PC-9 (cell line): ENCODE data around the gene ESAM. TPM values are rescaled to one million over a fixed set of nuclear protein-coding genes. Genes with fewer than 3 reads are reported as not detected.
A peak's percentile ranks its signal among the peaks of the same experiment; 100 is the strongest.

ENCODE experiments used
- BruUV-seq: library from RNA; stranded (reverse); fragments of 400-500 nt; replicated peaks from 2 replicates; lab custom pipeline; 2021; lab: Mats Ljungman, UMichigan
- CTCF ChIA-PET: fragments of 300-600 bp; sonication (Branson Sonifier 250); formaldehyde crosslinking; loops from one replicate; lab custom pipeline; 2022; ENCODE audit warnings: antibody characterized with exemption; lab: Charles Lee
- POLR2A ChIA-PET: fragments of 300-600 bp; sonication (Branson Sonifier 250); formaldehyde crosslinking; loops from one replicate; lab custom pipeline; 2022; ENCODE audit warnings: antibody characterized with exemption; ENCODE audit not compliant: unreplicated experiment; lab: Charles Lee
- DNase-seq, 2 experiments: peaks; one replicate each; pipeline versions ENCODE4 v3.0.0 to v3.0.0-alpha.2; 2015 to 2022; ENCODE audit warnings: mixed read lengths in 1 of 2
- H2AFZ ChIP-seq: fragments of 200-600 bp; sonication (generic); 2 replicates; pipeline ENCODE4 v1.8.1; 2017; ENCODE audit warnings: antibody characterized with exemption
- H3F3A ChIP-seq: fragments of 200-600 bp; sonication (generic); 2 replicates; pipeline ENCODE4 v1.8.1; 2017; ENCODE audit warnings: antibody characterized with exemption, mild to moderate bottlenecking, low read depth; ENCODE audit not compliant: insufficient read depth
- H3K27ac ChIP-seq: fragments of 200-600 bp; sonication (generic); 2 replicates; pipeline ENCODE4 v1.6.1; 2016; ENCODE audit warnings: mixed run types
- H3K27me3 ChIP-seq: fragments of 200-600 bp; sonication (generic); 2 replicates; pipeline ENCODE4 v1.6.1; 2016; ENCODE audit warnings: low read depth, mixed run types; ENCODE audit not compliant: insufficient read depth
- H3K36me3 ChIP-seq: fragments of 200-600 bp; sonication (generic); 2 replicates; pipeline ENCODE4 v1.6.1; 2016; ENCODE audit warnings: low read depth, mixed run types
- H3K4me1 ChIP-seq: fragments of 200-600 bp; sonication (generic); replicated peaks from 2 replicates; pipeline ENCODE4 v1.6.1; 2016; ENCODE audit warnings: mixed run types; ENCODE audit not compliant: insufficient read depth
- H3K4me2 ChIP-seq: fragments of 200-600 bp; sonication (generic); 2 replicates; pipeline ENCODE4 v1.6.1; 2017; ENCODE audit warnings: mixed run types
- H3K4me3 ChIP-seq: fragments of 200-600 bp; sonication (generic); 2 replicates; pipeline ENCODE4 v1.6.1; 2016; ENCODE audit warnings: mixed run types
- H3K79me2 ChIP-seq: fragments of 200-600 bp; sonication (generic); 2 replicates; pipeline ENCODE4 v1.6.1; 2017; ENCODE audit warnings: low read depth, mixed run types
- H3K9me2 ChIP-seq: fragments of 200-600 bp; sonication (generic); 2 replicates; pipeline ENCODE4 v1.8.1; 2017; ENCODE audit warnings: mild to moderate bottlenecking; ENCODE audit not compliant: insufficient read depth
- H3K9me3 ChIP-seq: fragments of 200-600 bp; sonication (generic); 2 replicates; pipeline ENCODE4 v1.8.1; 2016; ENCODE audit warnings: low read depth; ENCODE audit not compliant: insufficient read depth
- H4K20me1 ChIP-seq: fragments of 200-600 bp; sonication (generic); 2 replicates; pipeline ENCODE4 v1.8.1; 2017; ENCODE audit not compliant: insufficient read depth
- EZH2 ChIP-seq: fragments of 200-600 bp; sonication (generic); IDR thresholded peaks from 2 replicates; pipeline ENCODE4 v1.8.0; 2017; ENCODE audit warnings: antibody characterized with exemption, low read depth
- intact Hi-C: fragments of 100-400 bp; cut with micrococcal nuclease; formaldehyde crosslinking; loops from one replicate; pipeline ENCODE4 v1.10.0; 2022; ENCODE audit not compliant: unreplicated experiment
- total RNA-seq: library from RNA; stranded (reverse); gene quantifications from 2 replicates; pipeline ENCODE4 v1.2.3, GENCODE V29; 2021
- TF ChIP-seq, protein P1 (sequence below): fragments of 200-600 bp; sonication (generic); conservative IDR thresholded peaks from 2 replicates; pipeline ENCODE4 v1.6.1; 2017; ENCODE audit warnings: mixed run types, antibody characterized with exemption, mild to moderate bottlenecking, moderate library complexity

Gene ESAM
- total RNA-seq, 1 experiment from 2014 or later: 13.5 TPM

DNA sequence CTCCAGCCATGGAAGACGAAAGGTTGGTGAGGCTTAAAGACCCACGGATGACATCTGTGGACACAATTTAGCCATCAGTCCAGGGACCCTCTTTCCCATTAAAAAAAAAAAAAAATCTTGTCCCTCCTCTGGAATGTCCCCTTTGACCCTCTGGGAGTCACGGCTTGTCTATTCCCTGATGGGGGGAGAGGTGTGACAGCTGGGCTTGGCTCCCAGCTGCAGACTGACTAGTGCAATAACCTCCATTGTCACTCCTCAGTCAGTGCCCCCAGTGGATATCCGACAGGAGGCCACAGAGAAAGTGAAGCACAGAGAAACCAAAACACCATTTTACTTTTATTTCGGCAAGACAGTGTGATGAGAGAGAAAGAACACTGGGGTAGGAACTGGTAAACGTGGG lies 7.4 kb downstream of the ESAM start:
- POLR2A ChIA-PET: no interaction called here
- TF ChIP-seq, protein P1, sequence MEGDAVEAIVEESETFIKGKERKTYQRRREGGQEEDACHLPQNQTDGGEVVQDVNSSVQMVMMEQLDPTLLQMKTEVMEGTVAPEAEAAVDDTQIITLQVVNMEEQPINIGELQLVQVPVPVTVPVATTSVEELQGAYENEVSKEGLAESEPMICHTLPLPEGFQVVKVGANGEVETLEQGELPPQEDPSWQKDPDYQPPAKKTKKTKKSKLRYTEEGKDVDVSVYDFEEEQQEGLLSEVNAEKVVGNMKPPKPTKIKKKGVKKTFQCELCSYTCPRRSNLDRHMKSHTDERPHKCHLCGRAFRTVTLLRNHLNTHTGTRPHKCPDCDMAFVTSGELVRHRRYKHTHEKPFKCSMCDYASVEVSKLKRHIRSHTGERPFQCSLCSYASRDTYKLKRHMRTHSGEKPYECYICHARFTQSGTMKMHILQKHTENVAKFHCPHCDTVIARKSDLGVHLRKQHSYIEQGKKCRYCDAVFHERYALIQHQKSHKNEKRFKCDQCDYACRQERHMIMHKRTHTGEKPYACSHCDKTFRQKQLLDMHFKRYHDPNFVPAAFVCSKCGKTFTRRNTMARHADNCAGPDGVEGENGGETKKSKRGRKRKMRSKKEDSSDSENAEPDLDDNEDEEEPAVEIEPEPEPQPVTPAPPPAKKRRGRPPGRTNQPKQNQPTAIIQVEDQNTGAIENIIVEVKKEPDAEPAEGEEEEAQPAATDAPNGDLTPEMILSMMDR: no peak
- no peak for TF ChIP-seq EZH2
- H3K4me1 ChIP-seq: peaks cover 33% of the 10 kb centered on the region
- no peaks in the 10 kb centered on the region for H3K9me2 ChIP-seq
- H4K20me1 ChIP-seq: no peaks in the 10 kb centered on the region
- CTCF ChIA-PET: no interaction called here
- DNase-seq: no peak
- H3F3A ChIP-seq: peaks cover 13% of the 10 kb centered on the region
- H3K27me3 ChIP-seq: no peaks in the 10 kb centered on the region
- no peak overlapping the region for H3K4me3 ChIP-seq
- BruUV-seq: no TSS peak
- peaks cover 23% of the 10 kb centered on the region; the same call in 1 of the 2 replicates for H3K79me2 ChIP-seq
- intact Hi-C loops: no loop called here
- H3K36me3 ChIP-seq: no peaks in the 10 kb centered on the region
- no peak overlapping the region for H3K4me2 ChIP-seq
- no peaks in the 10 kb centered on the region for H3K9me3 ChIP-seq
- no peak overlapping the region for H2AFZ ChIP-seq
- no peak overlapping the region for H3K27ac ChIP-seq

GRCh38 chr11:124754309-124754708 lies 7.8 kb downstream of the ESAM start:
- no peak for DNase-seq
- Histone ChIP-seq H3K27ac (no peak overlapping the region), H3K79me2 (peaks cover 23% of the 10 kb centered on the region; the same call in 1 of the 2 replicates), H3K9me2 (no peaks in the 10 kb centered on the region), H3K27me3 (no peaks in the 10 kb centered on the region), H3K9me3 (no peaks in the 10 kb centered on the region), H2AFZ (no peak overlapping the region), H4K20me1 (no peaks in the 10 kb centered on the region), H3K36me3 (no peaks in the 10 kb centered on the region), H3K4me1 (peaks cover 37% of the 10 kb centered on the region), H3F3A (peaks cover 17% of the 10 kb centered on the region), H3K4me3 (no peak overlapping the region), H3K4me2 (no peak overlapping the region)
- ChIA-PET POLR2A (no interaction called here), CTCF (no interaction called here)
- intact Hi-C loops: no loop called here
- no TSS peak for BruUV-seq
- TF ChIP-seq EZH2: no peak
- TF ChIP-seq, protein P1: no peak

GRCh38 chr11:124753624-124754023 lies 8.5 kb downstream of the ESAM start:
- Histone ChIP-seq H3K4me2 (peak overlapping the region; percentile 83), H3K9me2 (no peaks in the 10 kb centered on the region), H3K27me3 (no peaks in the 10 kb centered on the region), H3K4me1 (peaks cover 44% of the 10 kb centered on the region), H4K20me1 (no peaks in the 10 kb centered on the region), H3K9me3 (no peaks in the 10 kb centered on the region), H3K4me3 (peak overlapping the region; percentile 62; the same call in 1 of the 2 replicates), H3K27ac (no peak overlapping the region), H3F3A (peaks cover 23% of the 10 kb centered on the region), H2AFZ (no peak overlapping the region), H3K36me3 (no peaks in the 10 kb centered on the region), H3K79me2 (peaks cover 23% of the 10 kb centered on the region; the same call in 1 of the 2 replicates)
- intact Hi-C loops: no loop called here
- DNase-seq: no peak
- CTCF ChIA-PET: no interaction called here
- POLR2A ChIA-PET: interaction anchor here (0.6 kb wide), 1 partner anchor 80 kb away, joined by 15 read pairs; the partner anchor contains the start of gene SPA17
- TF ChIP-seq, protein P1: no peak
- no peak for TF ChIP-seq EZH2
- BruUV-seq: no TSS peak
